ENCODE measurements around the gene NPTN. TPM values are rescaled to one million over a fixed set of nuclear protein-coding genes. Genes with fewer than 3 reads are reported as not detected.

Gene NPTN
- total RNA-seq, 1 donor from 2014 or later: 227 TPM

DNA sequence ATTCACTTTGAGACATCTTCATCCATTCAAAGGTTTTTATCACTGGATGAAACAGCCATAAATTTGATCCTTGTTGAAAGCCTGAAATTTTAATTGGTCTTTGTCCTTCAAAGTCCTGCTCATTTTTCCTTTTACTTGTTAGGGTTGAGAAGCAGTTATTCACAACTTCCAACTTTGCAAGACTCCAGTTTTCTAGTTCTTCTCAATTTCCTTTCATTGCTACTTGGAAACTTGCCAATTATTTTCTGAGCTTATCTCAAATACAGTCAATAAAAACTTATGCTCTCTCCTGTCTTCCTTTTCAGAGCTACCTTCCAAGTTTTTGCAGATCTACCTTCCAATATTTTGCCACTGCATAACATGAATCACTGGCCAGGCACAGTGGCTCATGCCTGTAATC is 27.3 kb upstream of the NPTN start:
- Histone ChIP-seq H3K36me3 (no peaks in the 10 kb centered on the region), H3K27ac (replicated peaks) (no peak overlapping the region), H3K27me3 (ENCODE audit: low read depth) (no peaks in the 10 kb centered on the region), H3K4me3 (no peak overlapping the region), H3K4me1 (no peaks in the 10 kb centered on the region), H3K9me3 (replicated peaks) (peaks cover 5% of the 10 kb centered on the region)
- DNase-seq: no peak
- intact Hi-C loops (cut with micrococcal nuclease): no loop called here
- TF ChIP-seq, protein P1, sequence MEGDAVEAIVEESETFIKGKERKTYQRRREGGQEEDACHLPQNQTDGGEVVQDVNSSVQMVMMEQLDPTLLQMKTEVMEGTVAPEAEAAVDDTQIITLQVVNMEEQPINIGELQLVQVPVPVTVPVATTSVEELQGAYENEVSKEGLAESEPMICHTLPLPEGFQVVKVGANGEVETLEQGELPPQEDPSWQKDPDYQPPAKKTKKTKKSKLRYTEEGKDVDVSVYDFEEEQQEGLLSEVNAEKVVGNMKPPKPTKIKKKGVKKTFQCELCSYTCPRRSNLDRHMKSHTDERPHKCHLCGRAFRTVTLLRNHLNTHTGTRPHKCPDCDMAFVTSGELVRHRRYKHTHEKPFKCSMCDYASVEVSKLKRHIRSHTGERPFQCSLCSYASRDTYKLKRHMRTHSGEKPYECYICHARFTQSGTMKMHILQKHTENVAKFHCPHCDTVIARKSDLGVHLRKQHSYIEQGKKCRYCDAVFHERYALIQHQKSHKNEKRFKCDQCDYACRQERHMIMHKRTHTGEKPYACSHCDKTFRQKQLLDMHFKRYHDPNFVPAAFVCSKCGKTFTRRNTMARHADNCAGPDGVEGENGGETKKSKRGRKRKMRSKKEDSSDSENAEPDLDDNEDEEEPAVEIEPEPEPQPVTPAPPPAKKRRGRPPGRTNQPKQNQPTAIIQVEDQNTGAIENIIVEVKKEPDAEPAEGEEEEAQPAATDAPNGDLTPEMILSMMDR (IDR thresholded peaks at IDR 0.05; ENCODE audit: borderline replicate concordance): no peak

GRCh38 chr15:73658645-73659044 is 25.5 kb upstream of the NPTN start:
- Histone ChIP-seq H3K27me3 (ENCODE audit: low read depth) (no peaks in the 10 kb centered on the region), H3K4me1 (no peaks in the 10 kb centered on the region), H3K9me3 (replicated peaks) (peaks cover under 1% of the 10 kb centered on the region), H3K36me3 (no peaks in the 10 kb centered on the region), H3K4me3 (no peak overlapping the region), H3K27ac (replicated peaks) (no peak overlapping the region)
- intact Hi-C loops (cut with micrococcal nuclease): no loop called here
- TF ChIP-seq, protein P1 (IDR thresholded peaks at IDR 0.05; ENCODE audit: borderline replicate concordance): no peak
- DNase-seq: no peak

GRCh38 chr15:73655724-73656123 is 22.5 kb upstream of the NPTN start:
- Histone ChIP-seq H3K9me3 (replicated peaks) (peaks cover 5% of the 10 kb centered on the region), H3K27me3 (ENCODE audit: low read depth) (no peaks in the 10 kb centered on the region), H3K36me3 (no peaks in the 10 kb centered on the region), H3K4me1 (no peaks in the 10 kb centered on the region), H3K27ac (replicated peaks) (no peak overlapping the region), H3K4me3 (no peak overlapping the region)
- DNase-seq: no peak
- TF ChIP-seq, protein P1 (IDR thresholded peaks at IDR 0.05; ENCODE audit: borderline replicate concordance): no peak
- intact Hi-C loops (cut with micrococcal nuclease): no loop called here

DNA sequence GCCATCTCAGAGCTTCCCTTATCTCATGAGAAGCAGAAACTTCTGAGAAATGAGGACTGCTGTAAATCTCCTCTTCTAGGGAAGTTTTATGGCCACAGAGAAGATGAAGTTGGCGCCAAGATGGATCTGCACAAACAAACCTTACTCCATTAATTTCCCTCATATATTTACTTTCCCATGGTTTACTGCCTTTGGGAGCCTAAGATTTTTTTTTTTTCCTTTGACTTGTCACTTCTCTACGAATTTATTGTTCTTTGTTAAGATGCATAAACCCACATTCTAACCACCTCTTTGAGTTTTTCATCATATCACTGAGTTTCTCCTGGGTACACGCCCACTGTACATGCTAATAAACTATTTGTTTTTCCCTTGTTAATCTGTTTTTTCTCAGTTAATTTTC is 21.5 kb upstream of the NPTN start:
- intact Hi-C loops (cut with micrococcal nuclease): no loop called here
- H3K4me3 ChIP-seq: no peak overlapping the region
- TF ChIP-seq, protein P1 (IDR thresholded peaks at IDR 0.05; ENCODE audit: borderline replicate concordance): no peak
- no peak overlapping the region for H3K27ac ChIP-seq (replicated peaks)
- no peaks in the 10 kb centered on the region for H3K27me3 ChIP-seq (ENCODE audit: low read depth)
- H3K36me3 ChIP-seq: no peaks in the 10 kb centered on the region
- H3K4me1 ChIP-seq: no peaks in the 10 kb centered on the region
- no peak for DNase-seq
- H3K9me3 ChIP-seq (replicated peaks): peaks cover 5% of the 10 kb centered on the region

DNA sequence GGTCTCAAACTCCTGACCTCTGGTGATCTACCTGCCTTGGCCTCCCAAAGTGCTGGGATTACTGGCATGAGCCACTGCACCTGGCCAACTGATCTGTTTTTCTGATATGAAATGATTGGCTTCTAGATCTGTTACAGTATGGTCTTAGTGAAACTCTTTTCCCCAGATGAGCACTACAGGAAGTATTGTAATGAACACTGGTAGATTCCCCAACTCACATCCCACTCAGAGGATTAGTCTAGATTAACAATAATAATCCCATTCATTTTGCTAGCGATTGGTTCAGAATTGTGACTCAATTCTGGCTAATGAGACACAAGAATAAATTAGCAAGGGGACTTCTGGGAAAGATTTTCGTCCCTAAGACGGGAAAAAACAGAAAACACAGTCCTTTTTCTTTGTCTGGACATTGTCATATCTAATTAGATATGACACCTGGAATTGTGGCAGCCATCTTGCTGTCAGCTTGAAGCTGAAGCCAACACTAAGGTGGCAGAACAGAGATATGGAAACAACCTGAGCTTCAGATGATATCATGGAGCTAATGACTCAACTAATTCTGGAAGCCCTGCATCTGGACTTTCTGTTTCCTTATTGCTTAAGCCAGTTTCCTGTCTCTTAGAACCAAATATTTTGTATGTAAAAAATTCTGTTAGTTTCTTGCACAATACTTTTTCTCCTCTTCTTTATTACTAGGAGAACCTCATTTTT is 17.4 kb upstream of the NPTN start:
- TF ChIP-seq, protein P1 (IDR thresholded peaks at IDR 0.05; ENCODE audit: borderline replicate concordance): no peak
- no peak overlapping the region for H3K27ac ChIP-seq (replicated peaks)

More for the DNA sequence above, 17.4 kb upstream of the NPTN start:
- Histone ChIP-seq H3K4me1 (no peaks in the 10 kb centered on the region), H3K9me3 (replicated peaks) (peaks cover 5% of the 10 kb centered on the region), H3K36me3 (no peaks in the 10 kb centered on the region), H3K27me3 (ENCODE audit: low read depth) (peaks cover 11% of the 10 kb centered on the region), H3K4me3 (no peak overlapping the region)
- intact Hi-C loops (cut with micrococcal nuclease): no loop called here
- no peak for DNase-seq
